Erythroblast (primary cell): Measurements from ENCODE around the gene ASPG.

ENCODE experiments used
- GATA1 ChIP-seq: IDR thresholded peaks from 2 replicates; pipeline ENCODE4 v1.6.1; 2011; ENCODE audit warnings: low read depth, mild to moderate bottlenecking, control low read depth, low read length, moderate library complexity
- POLR2A ChIP-seq: IDR thresholded peaks from 2 replicates; pipeline ENCODE4 v1.6.1; 2011; ENCODE audit warnings: mild to moderate bottlenecking, low read length

GRCh38 chr14:104099096-104100041 lies 13.9 kb downstream of the ASPG start:
- TF ChIP-seq POLR2A (no peak), GATA1 (no peak)
